ENCODE results near the gene UBR3. TPM values are rescaled to one million over a fixed set of nuclear protein-coding genes. Genes with fewer than 3 reads are reported as not detected.
"Not testable (repeated sequence)": the region's sequence is repeated elsewhere in the genome, so short reads cannot be mapped to it uniquely, and the experiment has no call there.

Gene UBR3
- total RNA-seq, 1 experiment from 2014 or later, result 9.3 TPM

GRCh38 chr2:169839954-169840746 lies 12.9 kb downstream of the UBR3 start:
- H3K4me3 ChIP-seq (ENCODE audit: insufficient read depth, low read depth, low read length), result no peak overlapping the region
- no peaks in the 10 kb centered on the region for H3K36me3 ChIP-seq (replicated peaks; ENCODE audit: control insufficient read depth, insufficient read depth, low read length)
- peak; percentile 44 for DNase-seq
- H3K27me3 ChIP-seq (ENCODE audit: control insufficient read depth, insufficient read depth, low read length), result no peaks in the 10 kb centered on the region

DNA sequence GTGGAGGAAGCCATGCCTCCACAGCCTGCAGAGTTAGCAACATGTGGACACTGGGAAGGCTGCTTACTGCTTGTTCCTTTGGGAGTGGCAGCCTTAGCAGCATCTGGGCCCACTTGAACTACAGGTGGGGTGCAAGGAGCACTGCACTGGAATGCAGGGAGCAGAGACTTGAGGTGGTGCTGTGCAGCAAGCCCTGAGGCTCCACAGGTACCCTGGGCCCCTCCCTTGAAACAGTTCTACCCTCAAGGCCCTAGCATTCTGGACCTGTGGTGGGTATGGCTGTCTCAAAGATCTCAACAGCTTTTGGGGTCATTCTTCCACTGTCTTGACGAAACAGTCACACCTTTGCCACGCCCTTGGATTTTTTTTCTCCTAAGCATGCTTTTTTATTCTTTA lies 13.5 kb downstream of the UBR3 start:
- Histone ChIP-seq H3K27me3 (ENCODE audit: control insufficient read depth, insufficient read depth, low read length) (no peaks in the 10 kb centered on the region), H3K4me3 (ENCODE audit: insufficient read depth, low read depth, low read length) (no peak overlapping the region), H3K36me3 (replicated peaks; ENCODE audit: control insufficient read depth, insufficient read depth, low read length) (no peaks in the 10 kb centered on the region)
- no peak for DNase-seq

GRCh38 chr2:169841625-169842024 lies 14.4 kb downstream of the UBR3 start:
- not testable (repeated sequence) for H3K4me3 ChIP-seq (ENCODE audit: insufficient read depth, low read depth, low read length); DNase-seq

GRCh38 chr2:169845016-169845415 lies 17.8 kb downstream of the UBR3 start:
- no peaks in the 10 kb centered on the region for H3K27me3 ChIP-seq (ENCODE audit: control insufficient read depth, insufficient read depth, low read length)
- DNase-seq, result no peak
- no peak overlapping the region for H3K4me3 ChIP-seq (ENCODE audit: insufficient read depth, low read depth, low read length)
- H3K36me3 ChIP-seq (replicated peaks; ENCODE audit: control insufficient read depth, insufficient read depth, low read length), result no peaks in the 10 kb centered on the region

More at GRCh38 chr2:169841625-169842024, 14.4 kb downstream of the UBR3 start:
- not testable (repeated sequence) for H3K27me3 ChIP-seq (ENCODE audit: control insufficient read depth, insufficient read depth, low read length); H3K36me3 ChIP-seq (replicated peaks; ENCODE audit: control insufficient read depth, insufficient read depth, low read length)

- H3K4me3 ChIP-seq (ENCODE audit: insufficient read depth, low read depth, low read length); H3K27me3 ChIP-seq (ENCODE audit: control insufficient read depth, insufficient read depth, low read length); H3K36me3 ChIP-seq (replicated peaks; ENCODE audit: control insufficient read depth, insufficient read depth, low read length); DNase-seq: not testable (repeated sequence)
These were observed 21.9 kb downstream of the UBR3 start for GRCh38 chr2:169848959-169849693.

GRCh38 chr2:169849710-169850109 lies 22.5 kb downstream of the UBR3 start:
- no peaks in the 10 kb centered on the region for H3K36me3 ChIP-seq (replicated peaks; ENCODE audit: control insufficient read depth, insufficient read depth, low read length)
- no peaks in the 10 kb centered on the region for H3K27me3 ChIP-seq (ENCODE audit: control insufficient read depth, insufficient read depth, low read length)
- DNase-seq, result no peak
- H3K4me3 ChIP-seq (ENCODE audit: insufficient read depth, low read depth, low read length), result no peak overlapping the region

- no peaks in the 10 kb centered on the region for H3K36me3 ChIP-seq (replicated peaks; ENCODE audit: control insufficient read depth, insufficient read depth, low read length)
- DNase-seq, result no peak
- no peaks in the 10 kb centered on the region for H3K27me3 ChIP-seq (ENCODE audit: control insufficient read depth, insufficient read depth, low read length)
- H3K4me3 ChIP-seq (ENCODE audit: insufficient read depth, low read depth, low read length), result no peak overlapping the region
These were observed 25.9 kb downstream of the UBR3 start for GRCh38 chr2:169853041-169853668.

DNA sequence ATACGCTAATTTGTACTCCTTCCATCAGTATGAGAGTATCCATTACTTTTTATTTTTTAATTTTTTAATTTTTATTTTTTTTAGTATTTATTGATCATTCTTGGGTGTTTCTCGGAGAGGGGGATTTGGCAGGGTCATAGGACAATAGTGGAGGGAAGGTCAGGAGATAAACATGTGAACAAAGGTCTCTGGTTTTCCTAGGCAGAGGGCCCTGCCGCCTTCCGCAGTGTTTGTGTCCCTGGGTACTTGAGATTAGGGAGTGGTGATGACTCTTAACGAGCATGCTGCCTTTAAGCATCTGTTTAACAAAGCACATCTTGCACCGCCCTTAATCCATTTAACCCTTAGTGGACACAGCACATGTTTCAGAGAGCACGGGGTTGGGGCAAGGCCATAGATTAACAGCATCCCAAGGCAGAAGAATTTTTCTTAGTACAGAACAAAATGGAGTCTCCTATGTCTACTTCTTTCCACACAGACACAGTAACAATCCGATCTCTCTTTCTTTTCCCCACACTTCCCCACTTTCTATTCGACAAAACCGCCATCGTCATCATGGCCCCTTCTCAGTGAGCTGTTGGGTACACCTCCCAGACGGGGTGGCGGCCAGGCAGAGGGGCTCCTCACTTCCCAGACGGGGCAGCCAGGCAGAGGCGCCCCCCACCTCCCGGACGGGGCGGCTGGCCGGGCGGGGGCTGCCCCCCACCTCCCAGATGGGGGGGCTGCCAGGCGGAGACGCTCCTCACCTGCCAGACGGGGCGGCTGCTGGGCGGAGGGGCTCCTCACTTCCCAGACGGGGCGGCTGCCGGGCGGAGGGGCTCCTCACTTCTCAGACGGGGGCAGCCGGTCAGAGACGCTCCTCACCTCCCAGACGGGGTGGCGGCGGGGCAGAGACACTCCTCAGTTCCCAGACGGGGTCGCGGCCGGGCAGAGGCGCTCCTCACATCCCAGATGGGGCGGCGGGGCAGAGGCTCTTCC lies 28.3 kb downstream of the UBR3 start:
- DNase-seq; H3K27me3 ChIP-seq (ENCODE audit: control insufficient read depth, insufficient read depth, low read length); H3K4me3 ChIP-seq (ENCODE audit: insufficient read depth, low read depth, low read length); H3K36me3 ChIP-seq (replicated peaks; ENCODE audit: control insufficient read depth, insufficient read depth, low read length): not testable (repeated sequence)

DNA sequence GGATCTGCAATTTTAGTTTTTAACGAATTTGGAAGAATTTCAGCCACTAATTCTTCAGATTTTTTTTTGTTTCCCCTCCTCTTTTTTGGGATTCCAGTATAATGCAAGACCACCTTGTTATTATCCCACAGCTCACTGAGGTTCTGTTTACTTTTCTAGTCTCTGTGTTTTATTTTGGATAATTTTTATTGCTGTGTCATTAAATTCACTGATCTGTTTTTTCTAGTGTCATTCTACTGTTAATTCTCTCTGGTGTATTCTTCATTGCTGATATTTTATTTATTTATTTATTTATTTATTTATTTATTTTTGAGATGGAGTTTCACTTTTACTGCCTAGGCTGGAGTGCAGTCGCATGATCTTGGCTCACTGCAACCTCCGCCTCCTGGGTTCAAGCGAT lies 32.2 kb downstream of the UBR3 start:
- Histone ChIP-seq H3K4me3 (ENCODE audit: insufficient read depth, low read depth, low read length) (no peak overlapping the region), H3K27me3 (ENCODE audit: control insufficient read depth, insufficient read depth, low read length) (no peaks in the 10 kb centered on the region), H3K36me3 (replicated peaks; ENCODE audit: control insufficient read depth, insufficient read depth, low read length) (no peaks in the 10 kb centered on the region)
- DNase-seq, result no peak

DNA sequence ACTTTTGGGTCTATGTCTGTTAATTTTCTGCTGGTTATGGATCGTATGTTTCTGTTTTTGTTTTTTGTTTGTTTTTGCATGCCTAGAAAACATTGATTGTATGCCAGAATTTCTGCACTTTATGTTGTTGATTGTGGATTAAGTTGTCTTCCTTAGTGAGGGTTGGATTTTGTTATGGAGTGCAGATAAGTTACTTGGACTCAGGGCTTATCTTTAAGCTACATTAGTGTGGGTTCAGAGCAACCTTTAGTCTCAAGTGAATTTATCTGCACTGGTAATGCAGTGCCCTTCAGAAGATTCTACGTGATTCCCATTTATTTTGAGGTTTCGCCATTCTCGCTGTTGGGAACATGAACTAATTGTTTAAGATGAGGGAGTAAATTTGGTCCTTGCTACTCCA lies 32.9 kb downstream of the UBR3 start:
- no peak overlapping the region for H3K4me3 ChIP-seq (ENCODE audit: insufficient read depth, low read depth, low read length)
- H3K36me3 ChIP-seq (replicated peaks; ENCODE audit: control insufficient read depth, insufficient read depth, low read length), result no peaks in the 10 kb centered on the region
- no peak for DNase-seq
- H3K27me3 ChIP-seq (ENCODE audit: control insufficient read depth, insufficient read depth, low read length), result no peaks in the 10 kb centered on the region

DNA sequence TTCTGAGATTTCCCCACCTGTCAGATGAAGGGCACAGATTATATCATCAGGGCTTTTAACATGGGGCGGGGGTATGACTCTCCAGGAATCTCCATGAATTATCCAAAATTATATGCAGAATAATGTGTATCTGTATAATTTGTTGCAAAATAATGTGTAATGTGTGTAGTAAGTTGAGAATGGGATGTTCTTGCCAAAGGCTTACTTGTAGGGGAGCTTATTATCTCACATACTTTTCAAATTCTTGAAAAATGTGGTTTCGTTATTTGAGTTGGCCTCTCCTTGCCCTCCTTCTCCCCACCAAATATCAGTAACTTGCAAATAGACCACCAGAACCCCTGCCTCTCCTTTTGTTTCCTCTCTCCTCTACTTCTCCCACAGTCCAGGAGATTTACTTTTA lies 35.6 kb downstream of the UBR3 start:
- H3K36me3 ChIP-seq (replicated peaks; ENCODE audit: control insufficient read depth, insufficient read depth, low read length), result no peaks in the 10 kb centered on the region
- peak; percentile 11 for DNase-seq
- H3K27me3 ChIP-seq (ENCODE audit: control insufficient read depth, insufficient read depth, low read length), result no peaks in the 10 kb centered on the region
- H3K4me3 ChIP-seq (ENCODE audit: insufficient read depth, low read depth, low read length), result no peak overlapping the region

GRCh38 chr2:169865492-169865891 lies 38.2 kb downstream of the UBR3 start:
- H3K36me3 ChIP-seq (replicated peaks; ENCODE audit: control insufficient read depth, insufficient read depth, low read length), result no peaks in the 10 kb centered on the region
- no peak for DNase-seq

DNA sequence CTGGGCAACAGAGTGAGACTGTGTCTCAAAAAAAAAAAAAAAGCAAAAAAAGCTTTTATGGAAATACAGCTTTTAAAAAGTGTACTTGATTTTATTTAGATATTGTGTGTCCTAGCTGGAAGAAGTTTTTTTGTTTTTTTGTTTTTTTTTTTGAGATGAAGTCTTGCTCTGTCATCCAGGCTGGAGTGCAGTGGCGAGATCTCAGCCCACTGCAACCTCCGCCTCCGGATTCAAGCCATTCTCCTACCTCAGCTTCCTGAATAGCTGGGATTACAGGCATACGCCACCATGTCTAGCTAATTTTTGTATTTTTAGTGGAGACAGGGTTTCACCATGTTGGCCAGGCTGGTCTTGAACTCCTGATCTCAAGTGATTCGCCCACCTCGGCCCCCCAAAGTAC lies 39.0 kb downstream of the UBR3 start:
- H3K36me3 ChIP-seq (replicated peaks; ENCODE audit: control insufficient read depth, insufficient read depth, low read length); H3K4me3 ChIP-seq (ENCODE audit: insufficient read depth, low read depth, low read length); H3K27me3 ChIP-seq (ENCODE audit: control insufficient read depth, insufficient read depth, low read length); DNase-seq: not testable (repeated sequence)

More at GRCh38 chr2:169865492-169865891, 38.2 kb downstream of the UBR3 start:
- Histone ChIP-seq H3K4me3 (ENCODE audit: insufficient read depth, low read depth, low read length) (no peak overlapping the region), H3K27me3 (ENCODE audit: control insufficient read depth, insufficient read depth, low read length) (no peaks in the 10 kb centered on the region)

DNA sequence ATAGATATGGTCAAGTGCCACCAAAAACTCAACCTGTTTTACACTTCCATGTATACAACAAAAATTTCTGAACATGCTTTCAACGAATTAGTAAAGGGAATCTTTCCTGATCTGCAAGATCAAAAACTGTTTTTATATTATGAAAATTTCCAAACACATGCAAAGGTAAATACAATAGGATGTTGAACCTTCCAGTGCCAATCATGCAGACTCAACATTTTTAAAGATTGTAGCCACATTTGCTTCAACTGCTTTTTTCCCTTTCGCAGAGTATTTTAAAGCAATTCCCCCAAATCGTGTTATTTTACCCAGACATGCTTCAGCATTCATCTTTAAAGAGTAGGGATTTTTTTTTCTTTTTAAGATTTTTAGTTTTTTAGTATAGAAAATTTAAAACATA lies 40.3 kb downstream of the UBR3 start:
- Histone ChIP-seq H3K4me3 (ENCODE audit: insufficient read depth, low read depth, low read length) (no peak overlapping the region), H3K36me3 (replicated peaks; ENCODE audit: control insufficient read depth, insufficient read depth, low read length) (no peaks in the 10 kb centered on the region), H3K27me3 (ENCODE audit: control insufficient read depth, insufficient read depth, low read length) (no peaks in the 10 kb centered on the region)
- DNase-seq, result no peak

Data from H7 (cell line).